Measurements from ENCODE around the gene BIRC2. TPM values are rescaled to one million over a fixed set of nuclear protein-coding genes. Genes with fewer than 3 reads are reported as not detected.

The BIRC2 gene
- total RNA-seq, 1 donor from 2014 or later, result 56.6 TPM

DNA sequence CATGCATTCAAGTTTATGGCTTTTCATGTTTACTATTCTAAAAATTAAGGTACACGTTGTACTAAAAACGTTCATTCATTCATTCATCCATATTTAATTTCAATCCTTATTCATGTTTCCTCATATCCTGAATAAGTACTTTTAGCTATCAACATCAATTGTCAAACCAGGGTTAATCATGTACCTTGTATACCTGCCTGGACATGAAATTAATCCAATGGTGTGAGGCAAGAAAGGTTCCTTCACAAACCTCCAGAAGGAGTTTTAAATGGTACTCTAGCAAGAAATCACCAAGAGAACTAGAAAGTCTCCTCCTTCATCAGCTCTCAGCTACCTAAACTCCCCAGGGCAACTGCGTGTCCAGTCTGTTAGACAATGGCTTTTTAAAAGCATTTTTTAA, 72.2 kb downstream of the BIRC2 start:
- H3K4me3 ChIP-seq (ENCODE audit: low read depth, low read length), result no peak overlapping the region
- FAIRE-seq, result no peak
- TF ChIP-seq, protein P1, sequence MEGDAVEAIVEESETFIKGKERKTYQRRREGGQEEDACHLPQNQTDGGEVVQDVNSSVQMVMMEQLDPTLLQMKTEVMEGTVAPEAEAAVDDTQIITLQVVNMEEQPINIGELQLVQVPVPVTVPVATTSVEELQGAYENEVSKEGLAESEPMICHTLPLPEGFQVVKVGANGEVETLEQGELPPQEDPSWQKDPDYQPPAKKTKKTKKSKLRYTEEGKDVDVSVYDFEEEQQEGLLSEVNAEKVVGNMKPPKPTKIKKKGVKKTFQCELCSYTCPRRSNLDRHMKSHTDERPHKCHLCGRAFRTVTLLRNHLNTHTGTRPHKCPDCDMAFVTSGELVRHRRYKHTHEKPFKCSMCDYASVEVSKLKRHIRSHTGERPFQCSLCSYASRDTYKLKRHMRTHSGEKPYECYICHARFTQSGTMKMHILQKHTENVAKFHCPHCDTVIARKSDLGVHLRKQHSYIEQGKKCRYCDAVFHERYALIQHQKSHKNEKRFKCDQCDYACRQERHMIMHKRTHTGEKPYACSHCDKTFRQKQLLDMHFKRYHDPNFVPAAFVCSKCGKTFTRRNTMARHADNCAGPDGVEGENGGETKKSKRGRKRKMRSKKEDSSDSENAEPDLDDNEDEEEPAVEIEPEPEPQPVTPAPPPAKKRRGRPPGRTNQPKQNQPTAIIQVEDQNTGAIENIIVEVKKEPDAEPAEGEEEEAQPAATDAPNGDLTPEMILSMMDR (IDR thresholded peaks at IDR 0.05; ENCODE audit: insufficient read depth, low read length, severe bottlenecking), result no peak
- H3K27me3 ChIP-seq (ENCODE audit: control insufficient read depth, insufficient read depth, low read length), result no peaks in the 10 kb centered on the region
- peak; percentile 90 for DNase-seq (ENCODE audit: low read depth)
- no peaks in the 10 kb centered on the region for H3K36me3 ChIP-seq (ENCODE audit: control insufficient read depth, insufficient read depth, low read length)

DNA sequence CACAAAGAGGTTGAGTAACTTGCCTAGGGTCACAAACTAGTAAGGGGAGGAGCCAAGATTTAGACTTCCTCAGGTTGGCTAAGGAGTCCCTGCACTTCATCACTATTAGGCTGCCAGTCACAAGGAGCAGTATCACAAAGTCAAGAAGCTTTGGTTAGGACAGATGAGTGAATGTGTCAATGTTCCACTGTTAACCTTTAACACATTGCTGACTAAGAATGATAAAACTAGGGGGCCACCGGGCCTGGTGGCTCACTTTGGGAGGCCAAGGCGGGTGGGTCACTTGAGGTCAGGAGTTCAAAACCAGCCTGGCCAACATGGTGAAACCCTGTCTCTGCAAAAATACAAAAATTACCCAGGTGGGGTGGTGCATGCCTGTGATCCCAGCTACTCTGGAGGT, 73.5 kb downstream of the BIRC2 start:
- TF ChIP-seq, protein P1 (IDR thresholded peaks at IDR 0.05; ENCODE audit: insufficient read depth, low read length, severe bottlenecking), result no peak
- FAIRE-seq, result peak; percentile 7
- Histone ChIP-seq H3K36me3 (ENCODE audit: control insufficient read depth, insufficient read depth, low read length) (no peaks in the 10 kb centered on the region), H3K27me3 (ENCODE audit: control insufficient read depth, insufficient read depth, low read length) (no peaks in the 10 kb centered on the region), H3K4me3 (ENCODE audit: low read depth, low read length) (no peak overlapping the region)
- DNase-seq (ENCODE audit: low read depth), result no peak

DNA sequence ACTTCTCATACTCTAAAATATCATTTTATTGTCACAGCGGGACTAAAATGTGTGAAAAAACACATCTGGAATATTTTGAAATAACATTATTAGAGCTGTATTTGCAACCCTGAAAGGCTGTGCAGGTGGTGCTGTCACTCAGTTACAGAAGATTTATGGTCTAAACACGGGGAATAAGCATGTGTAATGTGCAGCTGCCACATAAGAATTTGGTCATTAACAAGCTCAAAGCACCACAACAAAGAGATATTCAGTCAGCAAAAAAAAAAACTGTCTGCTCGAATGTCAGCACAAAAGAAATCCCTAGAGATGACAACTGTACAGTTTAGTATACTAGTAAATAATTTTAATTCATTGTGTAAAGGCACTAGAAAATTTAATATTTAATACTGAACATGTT, 74.2 kb downstream of the BIRC2 start:
- no peak overlapping the region for H3K4me3 ChIP-seq (ENCODE audit: low read depth, low read length)
- TF ChIP-seq, protein P1 (IDR thresholded peaks at IDR 0.05; ENCODE audit: insufficient read depth, low read length, severe bottlenecking), result no peak
- DNase-seq (ENCODE audit: low read depth) (no peak), FAIRE-seq (no peak)
- H3K36me3 ChIP-seq (ENCODE audit: control insufficient read depth, insufficient read depth, low read length), result no peaks in the 10 kb centered on the region
- no peaks in the 10 kb centered on the region for H3K27me3 ChIP-seq (ENCODE audit: control insufficient read depth, insufficient read depth, low read length)

- Histone ChIP-seq H3K36me3 (ENCODE audit: control insufficient read depth, insufficient read depth, low read length) (no peaks in the 10 kb centered on the region), H3K4me3 (ENCODE audit: low read depth, low read length) (no peak overlapping the region), H3K27me3 (ENCODE audit: control insufficient read depth, insufficient read depth, low read length) (no peaks in the 10 kb centered on the region)
- FAIRE-seq (no peak), DNase-seq (ENCODE audit: low read depth) (no peak)
- TF ChIP-seq, protein P1 (IDR thresholded peaks at IDR 0.05; ENCODE audit: insufficient read depth, low read length, severe bottlenecking), result no peak
Observed at GRCh38 chr11:102422817-102423712, 76.1 kb downstream of the BIRC2 start.

DNA sequence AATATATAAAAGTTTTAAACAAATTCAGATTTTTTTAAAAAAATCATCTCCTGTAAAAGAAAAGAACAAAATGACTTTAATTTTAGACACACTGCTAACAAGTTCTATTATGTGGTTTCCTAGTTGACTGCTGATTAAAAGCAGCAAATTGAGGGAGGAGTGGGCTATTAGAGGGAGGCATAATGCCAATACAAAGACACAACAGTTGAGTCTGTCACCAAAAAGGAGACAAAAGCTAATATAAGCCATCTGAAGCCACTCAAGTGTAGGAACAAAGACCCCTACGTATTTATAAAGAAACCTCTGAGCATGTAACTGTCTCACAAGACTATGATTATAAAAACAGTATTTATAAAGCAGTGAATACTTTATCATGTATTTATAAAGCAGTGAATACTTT, 76.9 kb downstream of the BIRC2 start:
- TF ChIP-seq, protein P1 (IDR thresholded peaks at IDR 0.05; ENCODE audit: insufficient read depth, low read length, severe bottlenecking), result no peak
- H3K36me3 ChIP-seq (ENCODE audit: control insufficient read depth, insufficient read depth, low read length), result no peaks in the 10 kb centered on the region
- no peak for DNase-seq (ENCODE audit: low read depth)
- no peaks in the 10 kb centered on the region for H3K27me3 ChIP-seq (ENCODE audit: control insufficient read depth, insufficient read depth, low read length)
- no peak for FAIRE-seq
- H3K4me3 ChIP-seq (ENCODE audit: low read depth, low read length), result no peak overlapping the region

Measured in bronchial epithelial cell (primary cell).